Pancreas (tissue), 10 donors: ENCODE measurements around the gene GAS7. TPM values are rescaled to one million over a fixed set of nuclear protein-coding genes. Genes with fewer than 3 reads are reported as not detected.

ENCODE experiments used
- ATAC-seq, 4 donors: fragments of 200-7000 bp; cut with Tn5 transposase; one replicate each; pipeline versions ENCODE4 v1.8.0 to v1.9.1; 2020; ENCODE audit warnings: mild to moderate bottlenecking in 4 of 4, moderate library complexity in 4 of 4
- DNase-seq, 6 donors: peaks; one replicate each; pipeline ENCODE4 v3.0.0-alpha.2; 2020
- FAIRE-seq: peaks from 2 replicates; lab custom pipeline; 2012; peaks lifted over from hg19 to GRCh38; lab: Jason Lieb, UNC
- H3K27ac ChIP-seq, 4 donors: fragments of 200-600 bp; sonication (generic); 1 replicate in 3 of 4; 2 replicates in 1 of 4; pipeline versions ENCODE4 v1.5.0 to v1.8.0; 2020
- H3K27me3 ChIP-seq, 4 donors: fragments of 200-600 bp; one replicate each; pipeline ENCODE4 v1.8.0; 2021
- H3K36me3 ChIP-seq, 3 donors: fragments of 200-600 bp; sonication (generic) in 1 of 3; one replicate each; pipeline versions ENCODE4 v1.5.0 to v1.8.0; 2020 to 2021
- H3K4me1 ChIP-seq, 3 donors: fragments of 200-600 bp; one replicate each; pipeline ENCODE4 v1.8.0; 2021
- H3K4me3 ChIP-seq, 4 donors: fragments of 200-600 bp; sonication (generic) in 2 of 4; one replicate each; pipeline versions ENCODE4 v1.5.0 to v1.8.0; 2020 to 2021
- H3K9me3 ChIP-seq, 4 donors: fragments of 200-600 bp; one replicate each; pipeline ENCODE4 v1.8.0; 2021
- CTCF ChIP-seq, 4 donors: fragments of 200-600 bp; sonication (generic) in 3 of 4; IDR thresholded peaks; one replicate each; pipeline versions ENCODE4 v1.5.0 to v1.8.0; 2021; ENCODE audit warnings: antibody characterized with exemption in 4 of 4
- WGBS, 2 donors: extraction: QIAGEN DNeasy Blood & Tissue Kit; methylation state at CpG; one replicate each; pipeline ENCODE4 v1.1.7; 2013; 5-methylcytosine and 5-hydroxymethylcytosine counted together
- intact Hi-C, 3 donors: fragments of 100-400 bp; cut with DNase I; formaldehyde crosslinking; loops; one replicate each; pipeline versions ENCODE4 v1.11.1 to v1.14.2; 2022
- polyA plus RNA-seq, 2 donors: library from polyadenylated mRNA; stranded (reverse); fragments of 200-250 nt; gene quantifications; one replicate each; pipeline ENCODE4 v1.2.3, GENCODE V29; 2013
- total RNA-seq, 6 donors: library from RNA; stranded (reverse); fragmentation: NEBNext Ultra II Directional in 4 of 6; extraction: Animal tissue kit (Norgen Biotek cat#: 25700) in 4 of 6; gene quantifications; one replicate each; pipeline versions ENCODE4 v1.2.1 to v1.2.4, GENCODE V29; 2021 to 2023
- donor health status: healthy with polysubstance abuse.
- donor health status: DM: no; HTN: no; CAD: no; lungs with moderate emphysema.
- donor health status: DM: no; HTN: no; CAD: no.
- donor health status: control.
- donor health status: control.
- donor health status: Bipolar disorder and iron deficiency.
- donor health status: DM: yes; HTN: yes; CAD: no.
- donor health status: DM: no; HTN: no; CAD: no.
- donor health status: DM: no; HTN: no; CAD: no.
- donor health status: DM: yes; HTN: yes; CAD: no.

Gene GAS7
- total and polyA plus RNA-seq, 8 donors: 1.9 to 22.9 (median 3.7) TPM

- DNase-seq (no peak), ATAC-seq (peak in 2 of 4 donors; percentile 18 to 36), FAIRE-seq (no peak)
- no peak overlapping the region for H3K27ac ChIP-seq
- H3K27me3 ChIP-seq: no peaks in the 10 kb centered on the region
- intact Hi-C loops: no loop called here
- H3K36me3 ChIP-seq: no peaks in the 10 kb centered on the region
- no peak overlapping the region for H3K4me3 ChIP-seq
- TF ChIP-seq CTCF (IDR thresholded peaks at IDR 0.05): no peak
- H3K4me1 ChIP-seq: no peaks in the 10 kb centered on the region
- H3K9me3 ChIP-seq: no peaks in the 10 kb centered on the region
- WGBS, 2 donors: 27 to 37% methylated on average over 8 of the region's 8 CpGs
Observed at GRCh38 chr17:9900044-9900594, 298.3 kb downstream of the GAS7 start.

- Histone ChIP-seq H3K9me3 (no peaks in the 10 kb centered on the region), H3K27ac (no peak overlapping the region), H3K36me3 (no peaks in the 10 kb centered on the region), H3K27me3 (no peaks in the 10 kb centered on the region), H3K4me3 (no peak overlapping the region), H3K4me1 (no peaks in the 10 kb centered on the region)
- no peak for FAIRE-seq
- TF ChIP-seq CTCF (IDR thresholded peaks at IDR 0.05): no peak
- intact Hi-C loops: no loop called here
- ATAC-seq: peak in 2 of 4 donors; percentile 18 to 60
- WGBS, 2 donors: 56 to 66% methylated on average over 21 of the region's 21 CpGs
- DNase-seq: peak in 2 of 6 donors; percentile 8 to 14
Observed at GRCh38 chr17:9899280-9900043, 298.9 kb downstream of the GAS7 start.

GRCh38 chr17:9898812-9899211, 299.6 kb downstream of the GAS7 start:
- Histone ChIP-seq H3K36me3 (no peaks in the 10 kb centered on the region), H3K27me3 (no peaks in the 10 kb centered on the region), H3K27ac (no peak overlapping the region), H3K9me3 (no peaks in the 10 kb centered on the region), H3K4me3 (no peak overlapping the region), H3K4me1 (no peaks in the 10 kb centered on the region)
- intact Hi-C loops: no loop called here
- TF ChIP-seq CTCF (IDR thresholded peaks at IDR 0.05): no peak
- no peak for ATAC-seq
- no peak for FAIRE-seq
- DNase-seq: no peak
- WGBS, 2 donors: 65 to 79% methylated on average over 8 of the region's 8 CpGs

GRCh38 chr17:9897372-9897968, 300.9 kb downstream of the GAS7 start:
- no peak for FAIRE-seq
- Histone ChIP-seq H3K4me1 (no peaks in the 10 kb centered on the region), H3K27ac (no peak overlapping the region), H3K36me3 (no peaks in the 10 kb centered on the region), H3K9me3 (no peaks in the 10 kb centered on the region), H3K27me3 (no peaks in the 10 kb centered on the region), H3K4me3 (no peak overlapping the region)
- DNase-seq: no peak
- intact Hi-C loops: no loop called here
- 49 to 64% methylated on average over 13 of the region's 13 CpGs for WGBS, 2 donors
- ATAC-seq: no peak
- no peak for TF ChIP-seq CTCF (IDR thresholded peaks at IDR 0.05)

GRCh38 chr17:9895923-9896322, 302.5 kb downstream of the GAS7 start:
- H3K9me3 ChIP-seq: no peaks in the 10 kb centered on the region
- H3K4me1 ChIP-seq: no peaks in the 10 kb centered on the region
- intact Hi-C loops: no loop called here
- no peak for DNase-seq
- H3K27me3 ChIP-seq: no peaks in the 10 kb centered on the region
- no peak for FAIRE-seq
- H3K27ac ChIP-seq: no peak overlapping the region
- H3K36me3 ChIP-seq: no peaks in the 10 kb centered on the region
- no peak for ATAC-seq
- no peak for TF ChIP-seq CTCF (IDR thresholded peaks at IDR 0.05)
- H3K4me3 ChIP-seq: no peak overlapping the region
